ENCODE data around the gene DOCK11.

- TF ChIP-seq POLR2AphosphoS5 (IDR thresholded peaks at IDR 0.05; ENCODE audit: low read depth, low read length) (no peak), POLR2A (IDR thresholded peaks at IDR 0.05; ENCODE audit: low read depth, low read length) (no peak)
Observed at GRCh38 chrX:118525174-118525730, 29.6 kb downstream of the DOCK11 start.
